GM21576 (cell line): ENCODE measurements around the gene HSP90AA1.
"Not testable (repeated sequence)": the region's sequence is repeated elsewhere in the genome, so short reads cannot be mapped to it uniquely, and the experiment has no call there.

Source experiments
- ATAC-seq: cut with Tn5 transposase; IDR thresholded peaks from one replicate; pipeline ENCODE4 v1.9.1; 2021; ENCODE audit warnings: mild to moderate bottlenecking, moderate library complexity; ENCODE audit not compliant: unreplicated experiment

The HSP90AA1 gene

DNA sequence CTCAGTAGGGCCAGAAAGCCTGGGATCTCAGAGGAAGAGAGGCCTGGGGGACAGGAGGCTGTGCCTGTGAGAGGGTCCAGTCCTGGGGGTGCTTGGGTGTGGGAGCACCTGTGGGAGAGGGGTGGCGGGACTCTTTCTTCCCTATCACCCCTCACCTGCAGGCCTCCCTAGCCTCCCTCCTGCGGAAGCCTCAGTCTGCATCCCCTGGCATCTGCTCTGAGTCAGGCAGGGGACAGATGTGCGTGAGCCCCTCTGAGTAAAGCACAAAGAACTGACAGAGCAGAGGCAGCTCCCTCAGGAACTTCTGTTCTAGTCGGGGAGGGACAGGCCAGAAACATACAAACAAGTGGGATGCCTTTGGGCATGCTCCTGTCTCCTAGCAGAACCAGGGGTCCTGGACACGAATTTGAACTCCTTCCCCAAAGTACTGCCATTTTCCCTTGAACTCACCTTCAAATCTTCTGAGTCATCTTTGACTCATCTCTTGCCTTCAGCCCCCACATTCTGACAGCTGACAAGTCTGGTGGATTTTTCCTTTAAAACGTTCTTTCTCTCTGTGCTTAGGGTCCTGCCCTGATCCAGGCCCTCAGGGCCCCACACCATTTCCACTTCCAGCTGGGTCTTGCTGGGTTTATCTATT lies 8.5 kb upstream of the HSP90AA1 start:
- no peak for ATAC-seq

DNA sequence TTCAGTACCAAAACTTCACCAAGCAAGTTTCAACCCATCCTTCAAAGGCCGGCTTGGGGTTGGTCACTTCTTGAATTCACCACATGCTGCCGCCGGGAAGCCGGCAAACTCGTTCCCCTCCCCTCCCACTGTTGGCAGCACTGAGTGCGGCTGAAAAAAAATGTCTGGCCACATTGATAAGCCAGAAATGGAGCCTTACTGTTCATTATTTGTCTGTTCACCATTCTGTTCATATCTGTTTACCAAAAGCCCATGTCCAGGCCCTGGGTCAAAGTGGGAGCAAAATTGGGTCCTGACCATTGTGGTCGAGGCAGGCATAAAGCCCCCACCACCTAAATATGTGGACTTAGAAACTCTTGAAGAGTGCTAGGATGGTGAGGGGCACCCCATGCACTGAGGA lies 7.3 kb upstream of the HSP90AA1 start:
- ATAC-seq: no peak

DNA sequence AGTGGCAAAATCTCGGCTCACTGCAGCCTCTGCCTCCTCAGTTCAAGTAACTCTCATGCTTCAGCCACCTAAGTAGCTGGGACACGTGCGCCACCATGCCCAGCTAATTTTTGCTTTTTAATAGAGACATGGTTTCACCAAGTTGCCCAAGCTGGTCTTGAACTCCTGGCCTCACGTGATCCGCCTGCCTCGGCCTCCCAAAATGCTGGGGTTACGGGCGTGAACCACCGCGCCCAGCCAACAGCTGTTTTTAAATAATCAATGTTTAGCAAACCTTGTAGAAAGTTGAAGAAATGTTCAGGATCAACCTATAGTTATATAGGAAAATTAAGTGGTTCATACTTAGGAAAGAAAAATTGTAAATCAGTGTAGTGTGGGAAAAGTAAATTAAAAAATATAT lies 6.0 kb upstream of the HSP90AA1 start:
- no peak for ATAC-seq

DNA sequence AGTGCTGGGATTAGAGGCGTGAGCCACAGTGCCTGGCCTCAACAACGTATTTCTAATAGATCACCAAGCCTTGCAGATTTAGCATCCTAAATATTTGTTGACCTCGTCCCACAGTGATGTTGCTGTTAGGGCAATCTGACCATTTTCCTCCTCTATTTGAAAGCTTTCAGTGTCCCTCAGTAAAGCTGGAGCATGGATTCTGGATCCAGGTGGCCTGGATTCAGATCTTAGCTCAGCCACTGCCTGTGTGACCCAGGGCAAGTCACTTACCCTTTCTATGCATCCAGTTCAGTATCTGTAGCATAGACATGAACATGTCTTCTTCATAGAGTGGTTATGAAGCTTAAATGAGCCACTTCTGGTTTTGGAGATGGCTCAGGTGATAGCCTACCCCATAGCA lies 3.9 kb upstream of the HSP90AA1 start:
- ATAC-seq: no peak

DNA sequence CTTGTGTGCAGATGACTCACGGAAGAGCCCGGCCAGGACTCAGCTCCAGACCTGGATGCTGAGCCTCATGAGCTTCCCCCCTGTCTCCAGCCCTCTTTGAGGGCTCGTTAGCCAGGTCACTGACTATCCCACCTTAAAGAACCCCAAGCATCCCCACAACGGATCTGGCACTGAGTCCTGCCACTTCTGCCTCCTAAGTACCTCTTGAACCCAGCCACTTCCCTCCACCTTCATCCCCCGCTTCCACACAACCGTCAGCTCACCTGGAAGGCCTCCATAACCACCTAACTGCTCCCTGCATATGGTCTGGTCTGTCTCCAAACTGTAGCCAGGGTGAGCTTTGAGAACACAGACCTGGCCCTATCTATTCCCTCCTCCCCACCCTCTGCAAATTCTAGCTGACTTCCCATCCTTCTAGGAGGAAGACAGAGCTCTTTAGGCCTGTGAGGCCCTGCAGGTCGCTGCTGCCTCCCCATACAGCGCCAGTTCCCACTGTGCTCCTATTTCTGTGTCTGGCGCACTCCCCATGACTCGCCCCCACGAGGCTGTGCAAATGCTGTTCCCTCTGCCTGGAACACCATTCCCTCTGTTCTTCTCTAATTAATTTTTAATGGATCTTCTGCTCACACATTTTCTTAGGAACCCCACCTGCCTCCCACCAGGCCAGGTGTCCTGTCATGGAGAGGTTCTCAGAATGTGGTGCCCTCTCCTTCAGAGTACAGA lies 2.9 kb upstream of the HSP90AA1 start:
- ATAC-seq: no peak

DNA sequence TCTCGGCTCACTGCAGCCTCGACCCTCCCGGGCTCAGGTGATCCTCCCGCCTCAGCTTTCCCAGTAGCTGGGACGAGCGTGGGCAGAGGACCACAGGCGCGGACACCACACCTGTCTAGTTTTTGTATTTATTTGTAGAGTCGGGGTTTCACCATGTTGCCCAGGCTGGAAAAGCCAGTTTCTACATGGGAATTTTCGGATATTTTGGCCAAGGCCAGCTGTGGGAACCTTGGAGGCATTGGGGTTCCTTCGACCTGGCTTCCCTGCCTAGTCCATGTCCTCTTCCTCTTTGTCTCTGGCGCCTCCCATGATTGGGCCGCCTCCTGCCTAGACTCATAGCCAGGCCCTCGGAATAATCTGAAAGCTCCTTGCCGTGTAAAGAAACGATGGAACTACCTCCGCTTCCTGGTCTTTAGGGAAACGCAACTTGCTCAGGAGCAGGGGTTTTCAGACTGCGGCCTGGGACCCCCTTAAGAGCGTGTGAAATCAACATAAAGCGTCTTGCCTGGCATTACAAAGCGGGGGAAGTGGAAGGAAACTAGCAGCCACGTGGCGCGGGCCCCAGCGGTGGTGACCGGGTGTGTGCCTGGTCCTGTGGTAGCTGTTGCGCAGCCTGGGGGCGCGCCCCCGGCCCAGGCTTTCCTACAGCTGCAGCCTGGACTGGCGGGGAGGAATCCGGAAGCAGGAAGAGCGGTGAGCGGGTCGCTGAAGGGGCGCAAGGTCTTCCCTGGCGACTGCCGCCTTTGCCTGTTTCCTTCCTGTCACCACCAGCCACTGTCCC lies 1.4 kb upstream of the HSP90AA1 start:
- no peak for ATAC-seq

DNA sequence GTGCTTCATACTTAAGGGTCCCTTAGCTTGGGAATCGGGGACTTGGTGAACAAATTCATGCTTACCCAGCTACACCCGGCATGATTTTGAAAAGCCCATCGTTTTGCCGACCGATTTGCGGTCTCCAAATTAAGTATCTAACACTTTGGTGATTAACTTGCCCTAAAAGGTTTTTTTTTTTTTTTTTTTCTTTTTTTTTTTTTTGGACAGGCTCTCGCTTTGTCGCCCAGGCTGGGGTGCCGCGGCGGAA lies 843 bp upstream of the HSP90AA1 start:
- ATAC-seq: no peak

DNA sequence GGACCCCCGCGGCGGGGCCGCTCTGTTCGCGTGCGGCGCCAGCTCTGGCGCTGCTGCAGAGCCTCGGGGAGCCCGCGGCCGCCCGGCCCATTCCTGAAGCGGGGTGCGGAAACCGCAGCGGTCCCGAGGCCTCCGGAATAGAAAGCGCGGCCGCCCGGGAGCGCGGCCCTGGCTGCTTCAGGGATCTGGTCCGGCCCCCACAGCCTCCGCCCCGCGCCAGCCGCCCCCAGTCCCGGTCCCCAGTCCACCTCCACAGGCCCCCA lies 204 bp downstream of the HSP90AA1 start:
- ATAC-seq: no peak

DNA sequence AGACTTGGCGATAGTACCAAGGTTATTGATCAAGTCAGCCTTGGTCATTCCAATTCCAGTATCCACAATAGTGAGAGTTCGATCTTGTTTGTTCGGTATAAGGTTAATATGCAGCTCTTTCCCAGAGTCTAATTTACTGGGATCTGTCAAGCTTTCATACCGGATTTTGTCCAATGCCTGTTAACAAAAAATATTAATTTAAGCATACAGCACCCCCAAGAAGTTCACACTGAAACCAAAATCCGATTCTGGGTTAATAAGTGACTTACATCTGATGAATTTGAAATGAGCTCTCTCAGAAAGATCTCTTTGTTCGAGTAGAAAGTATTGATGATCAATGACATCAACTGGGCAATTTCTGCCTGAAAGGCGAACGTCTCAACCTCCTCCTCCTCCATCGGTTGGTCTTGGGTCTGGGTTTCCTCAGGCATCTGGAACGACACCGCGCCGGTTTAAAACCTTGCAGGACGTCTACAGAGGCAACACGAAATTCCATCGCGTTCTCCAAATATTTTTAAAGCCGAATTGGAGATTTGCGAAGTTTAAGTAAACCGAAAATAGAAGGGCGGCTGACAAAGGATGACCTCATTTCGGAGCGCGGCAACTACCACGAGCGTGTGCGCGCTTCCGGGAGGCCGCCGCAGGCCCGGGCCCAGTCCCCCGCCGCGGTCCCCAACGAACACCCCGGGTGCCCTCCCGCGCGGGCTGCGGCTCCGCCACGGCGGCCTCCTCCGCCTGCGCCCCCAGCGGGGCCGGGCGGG lies 716 bp downstream of the HSP90AA1 start:
- peak; percentile 29 for ATAC-seq

DNA sequence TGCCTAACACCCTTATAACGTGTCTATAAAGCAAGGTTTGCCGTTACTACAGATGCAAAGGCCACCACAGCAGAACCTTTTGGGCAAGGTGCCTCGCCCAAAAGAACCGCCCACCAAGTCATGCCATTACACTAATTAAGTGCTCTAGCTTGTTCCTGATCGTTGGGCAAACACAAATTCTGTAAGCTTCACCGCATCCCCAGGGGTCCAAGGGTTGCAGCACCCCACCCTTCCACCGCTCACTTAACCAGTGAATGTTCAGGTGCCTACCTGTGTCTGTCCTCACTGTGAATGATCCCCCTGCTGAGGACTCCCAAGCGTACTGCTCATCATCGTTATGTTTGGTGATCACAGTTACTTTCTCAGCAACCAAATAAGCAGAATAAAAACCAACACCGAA lies 1.4 kb downstream of the HSP90AA1 start:
- no peak for ATAC-seq

DNA sequence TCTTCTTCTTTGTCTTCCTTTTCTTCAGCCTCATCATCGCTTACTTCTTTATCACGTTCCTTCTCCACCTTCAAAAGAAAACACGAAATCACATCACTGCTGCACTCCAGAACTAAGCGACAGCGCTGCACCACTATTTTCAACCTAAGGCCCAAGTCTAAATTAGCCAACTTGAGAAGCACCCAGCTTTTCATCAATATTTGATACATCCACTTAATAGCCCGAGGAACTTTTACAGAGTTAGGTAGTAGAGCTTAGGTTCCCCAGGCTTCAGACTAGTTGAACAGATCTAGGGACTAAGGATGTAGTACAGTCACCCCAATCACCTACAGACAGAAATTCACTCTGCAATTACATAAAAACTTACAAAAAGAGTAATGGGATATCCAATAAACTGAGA lies 1.9 kb downstream of the HSP90AA1 start:
- no peak for ATAC-seq

DNA sequence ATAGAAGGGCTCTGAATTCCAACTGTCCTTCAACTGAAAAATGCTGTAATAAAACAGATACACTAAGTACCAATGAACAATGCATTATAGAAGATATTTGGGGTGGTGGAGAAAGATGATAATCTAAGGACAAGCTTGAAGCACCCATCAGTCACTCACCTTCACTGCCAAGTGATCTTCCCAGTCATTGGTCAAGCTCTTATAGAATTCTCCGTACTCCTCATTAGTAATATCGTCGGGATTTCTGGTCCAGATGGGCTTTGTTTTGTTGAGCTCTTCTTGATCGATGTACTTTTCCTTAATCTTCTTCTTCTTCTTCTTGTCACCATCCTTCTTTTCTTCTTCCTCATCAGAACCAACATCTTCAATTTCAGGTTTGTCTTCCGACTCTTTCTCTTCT lies 2.3 kb downstream of the HSP90AA1 start:
- not testable (repeated sequence) for ATAC-seq

DNA sequence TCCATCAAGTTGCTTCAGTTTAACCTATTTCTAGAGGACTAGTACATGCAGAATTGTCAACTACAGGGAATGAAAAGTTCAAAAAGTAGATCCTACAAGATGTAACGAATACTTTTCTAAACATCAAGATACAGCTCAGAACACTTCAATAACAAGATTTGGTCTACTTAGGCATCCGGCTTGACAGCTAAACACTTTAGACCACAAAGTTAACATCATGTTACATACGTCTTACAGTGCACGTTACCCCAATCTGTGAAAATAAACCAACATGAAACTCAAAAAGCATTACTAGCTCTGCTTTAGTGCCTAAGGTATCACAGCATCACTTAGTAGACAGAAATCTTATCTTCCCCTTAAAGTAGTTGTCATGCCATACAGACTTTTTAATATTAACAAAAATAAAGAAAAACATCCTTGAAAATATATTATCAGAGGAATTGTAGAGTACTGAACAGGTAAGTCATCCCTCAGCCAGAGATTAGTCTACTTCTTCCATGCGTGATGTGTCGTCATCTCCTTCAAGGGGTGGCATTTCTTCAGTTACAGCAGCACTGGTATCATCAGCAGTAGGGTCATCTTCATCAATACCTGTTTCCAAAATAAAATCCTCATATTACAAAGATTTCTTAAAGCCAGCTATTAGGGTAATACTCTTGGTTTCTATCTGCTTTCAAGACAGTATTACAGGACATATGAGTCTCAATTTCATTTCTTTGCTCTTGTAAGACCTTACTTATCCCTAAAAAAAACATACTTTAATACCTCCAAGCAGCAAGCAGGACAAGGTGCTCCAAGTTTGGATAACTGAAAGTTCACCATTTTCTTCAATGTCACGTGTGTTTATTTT lies 5.4 kb downstream of the HSP90AA1 start:
- ATAC-seq: no peak

DNA sequence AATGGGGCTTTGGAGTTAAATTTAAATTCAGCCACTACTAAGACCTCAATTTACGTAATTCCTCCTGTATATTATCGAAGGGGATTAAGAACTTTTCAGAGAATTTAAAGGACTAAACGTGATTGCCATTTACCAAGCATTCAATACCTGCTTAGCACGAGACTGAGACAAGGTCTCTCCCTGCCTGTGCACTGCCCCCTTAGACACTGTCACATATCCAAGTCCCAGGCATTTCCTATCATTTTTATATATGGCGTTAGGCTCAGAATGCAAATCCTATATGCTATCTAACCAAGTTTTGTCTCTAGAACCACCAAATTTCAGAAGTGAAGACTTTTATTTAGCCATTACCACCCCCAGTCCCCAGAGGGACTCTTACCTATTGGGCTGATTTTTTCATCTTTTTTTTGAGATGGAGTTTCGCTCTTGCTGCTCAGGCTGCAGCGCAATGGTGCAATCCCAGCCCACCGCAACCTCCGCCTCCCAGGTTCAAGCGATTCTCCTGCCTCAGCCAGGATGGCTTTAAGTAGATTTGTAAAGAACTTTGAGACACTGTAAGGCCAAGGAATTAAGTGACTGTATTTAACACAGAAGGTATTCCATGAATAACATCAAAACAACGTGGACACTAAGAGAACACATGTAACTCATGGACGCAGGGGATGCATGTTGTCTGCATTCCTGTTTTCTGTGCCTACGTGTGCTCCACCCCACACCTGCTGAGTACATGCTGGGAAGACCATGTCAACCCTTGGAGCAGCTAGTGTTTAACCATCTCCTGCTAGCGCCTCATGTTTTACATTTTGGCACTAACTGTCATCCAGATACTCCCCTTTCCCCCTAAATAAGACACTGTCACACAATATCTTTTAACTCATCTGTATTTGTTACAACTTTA lies 6.4 kb downstream of the HSP90AA1 start:
- no peak for ATAC-seq

DNA sequence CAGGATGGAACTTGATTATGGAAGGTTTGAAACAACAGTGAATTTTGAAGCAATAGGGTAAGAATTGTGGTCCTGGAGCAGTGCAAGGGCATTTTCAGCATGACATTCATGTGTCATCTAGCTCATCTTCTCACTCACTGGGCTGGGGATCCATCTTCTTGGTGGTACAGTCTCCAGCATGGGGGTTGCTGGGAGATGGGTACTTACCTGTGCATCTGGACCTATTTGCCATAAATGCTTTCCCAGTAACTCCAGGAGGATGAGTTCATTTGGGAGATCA lies 7.2 kb downstream of the HSP90AA1 start:
- no peak for ATAC-seq

DNA sequence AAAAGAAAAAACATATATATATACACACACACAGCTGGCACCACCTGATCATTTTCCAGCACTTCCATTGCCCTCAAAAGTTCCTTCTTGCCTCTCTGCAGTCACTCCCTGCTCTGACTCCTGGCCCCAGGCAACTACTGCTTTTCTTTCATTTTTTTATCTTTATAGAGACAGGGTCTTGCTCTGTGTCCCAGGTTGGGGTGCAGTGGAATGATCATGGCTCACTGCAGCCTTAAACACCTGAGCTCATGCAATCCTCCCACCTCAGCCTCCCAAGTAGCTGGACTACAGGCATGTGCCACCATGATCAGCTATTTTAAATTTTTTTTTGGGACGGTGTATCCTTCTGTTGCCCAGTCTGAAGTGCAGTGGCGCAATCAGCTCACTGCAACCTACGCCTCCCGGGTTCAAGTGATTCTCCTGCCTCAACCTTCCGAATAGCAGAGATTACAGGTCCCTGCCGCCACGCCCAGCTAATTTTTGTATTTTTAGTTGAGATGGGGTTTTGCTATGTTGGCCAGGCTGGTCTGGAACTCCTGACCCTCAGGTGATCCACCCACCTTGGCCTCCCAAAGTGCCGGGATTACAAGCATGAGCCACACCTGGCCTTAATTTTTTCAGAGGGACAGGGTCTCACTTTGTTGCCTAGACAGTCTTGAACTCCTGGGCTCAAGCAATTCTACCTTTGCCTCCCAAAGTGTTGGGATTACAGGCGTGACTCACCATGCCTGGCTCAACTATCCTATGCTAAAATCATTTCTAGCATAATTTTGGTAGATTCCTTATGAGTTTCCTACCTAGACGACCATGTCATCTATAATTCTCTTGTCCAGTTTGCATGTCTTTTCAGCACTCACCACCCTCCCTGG lies 7.8 kb downstream of the HSP90AA1 start:
- ATAC-seq: no peak

DNA sequence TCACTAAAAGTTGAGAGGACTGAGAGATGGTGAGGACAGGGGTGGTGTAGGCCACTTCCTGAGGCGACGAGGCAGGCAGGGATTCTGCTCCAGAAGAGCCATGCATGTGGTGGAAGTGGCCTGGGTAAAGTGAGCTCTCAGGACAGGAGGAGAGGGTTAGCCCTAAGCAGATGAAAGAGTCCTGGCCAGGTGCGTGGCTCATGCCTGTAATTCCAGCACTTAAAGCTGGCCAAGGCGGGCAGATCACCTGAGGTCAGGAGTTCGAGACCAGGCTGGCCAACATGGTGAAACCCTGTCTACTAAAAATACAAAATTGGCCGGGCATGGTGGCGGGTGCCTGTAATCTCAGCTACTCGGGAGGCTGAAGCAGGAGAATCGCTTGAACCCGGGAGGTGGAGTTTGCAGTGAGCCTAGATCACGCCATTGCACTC lies 8.5 kb downstream of the HSP90AA1 start:
- ATAC-seq: not testable (repeated sequence)

DNA sequence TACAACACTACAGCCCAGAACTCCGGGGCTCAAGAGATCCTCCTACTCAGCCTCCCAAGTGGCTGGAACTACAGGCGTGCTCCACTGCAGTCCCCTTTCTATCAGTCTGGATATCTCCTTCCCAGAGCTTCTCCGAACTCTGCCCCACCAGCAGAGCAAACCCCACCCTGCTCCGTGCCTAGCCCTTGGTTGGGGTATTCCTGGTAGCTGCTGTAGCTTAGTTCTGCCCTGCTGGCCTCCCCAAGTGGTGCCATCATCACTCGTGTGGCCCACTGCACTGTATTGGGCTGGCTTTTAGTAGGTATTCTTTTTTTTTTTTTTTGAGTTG lies 9.5 kb downstream of the HSP90AA1 start:
- no peak for ATAC-seq

DNA sequence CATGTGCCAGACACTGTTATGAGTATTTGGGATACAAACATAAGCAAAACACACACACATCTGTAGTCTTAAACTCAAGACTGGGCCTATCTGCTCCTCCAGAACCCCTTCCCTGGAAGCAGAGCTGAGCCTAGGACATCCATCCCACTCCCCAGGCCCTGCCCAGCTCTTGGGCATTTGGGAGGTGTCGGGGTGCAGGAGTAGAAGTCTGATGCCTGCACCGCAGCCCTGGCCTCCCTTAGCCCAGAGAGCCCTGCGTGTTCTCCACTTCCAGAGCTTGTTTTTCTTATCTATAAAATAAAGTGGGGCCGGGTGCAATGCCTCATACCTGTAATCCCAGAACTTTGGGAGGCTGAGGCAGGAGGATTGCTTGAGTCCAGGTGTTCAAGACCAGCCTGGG lies 11.7 kb downstream of the HSP90AA1 start:
- ATAC-seq: no peak
